NCI-H460 (cell line): ENCODE measurements around the gene PDE9A. TPM values are rescaled to one million over a fixed set of nuclear protein-coding genes. Genes with fewer than 3 reads are reported as not detected.
"Not testable (repeated sequence)": the region's sequence is repeated elsewhere in the genome, so short reads cannot be mapped to it uniquely, and the experiment has no call there.

ENCODE experiments used
- DNase-seq: peaks from one replicate; pipeline ENCODE4 v3.0.0-alpha.2; 2016; ENCODE audit warnings: low read depth; ENCODE audit errors: extremely low read depth
- total RNA-seq: library from RNA; depleted of rRNA; stranded (reverse); fragments of >200 nt; shearing (Covaris generic); gene quantifications from 2 replicates; pipeline ENCODE4 v1.2.3, GENCODE V29; 2014

Gene PDE9A
- total RNA-seq, 1 experiment from 2014 or later = 5.3 TPM

DNA sequence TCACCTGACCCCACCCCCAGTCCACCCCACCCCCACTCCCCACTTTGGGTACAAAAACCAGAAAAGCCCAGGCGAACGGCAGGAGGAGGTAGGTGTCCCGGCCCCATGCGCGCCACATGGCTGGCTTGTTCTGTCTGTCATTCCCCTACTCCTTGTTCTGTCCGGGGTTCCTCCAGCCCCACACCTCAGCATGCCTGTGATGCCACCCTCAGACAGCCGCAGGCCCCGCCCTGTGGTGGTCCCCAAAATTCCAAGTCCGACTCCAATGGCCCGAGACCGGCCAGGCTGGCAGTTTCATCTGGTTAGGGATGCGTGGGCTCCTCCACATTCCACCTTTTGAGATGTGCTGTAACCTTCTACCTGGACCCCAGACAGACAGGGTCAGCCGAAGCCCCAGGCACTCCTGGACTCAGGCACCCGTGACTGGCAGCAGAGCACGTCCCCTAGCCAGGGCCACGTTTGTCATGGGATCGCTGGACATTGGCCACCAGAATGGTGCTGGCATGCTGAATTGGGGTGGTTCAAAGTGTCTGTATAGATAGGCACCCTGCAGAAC is 131.6 kb downstream of the PDE9A start:
- no peak for DNase-seq

DNA sequence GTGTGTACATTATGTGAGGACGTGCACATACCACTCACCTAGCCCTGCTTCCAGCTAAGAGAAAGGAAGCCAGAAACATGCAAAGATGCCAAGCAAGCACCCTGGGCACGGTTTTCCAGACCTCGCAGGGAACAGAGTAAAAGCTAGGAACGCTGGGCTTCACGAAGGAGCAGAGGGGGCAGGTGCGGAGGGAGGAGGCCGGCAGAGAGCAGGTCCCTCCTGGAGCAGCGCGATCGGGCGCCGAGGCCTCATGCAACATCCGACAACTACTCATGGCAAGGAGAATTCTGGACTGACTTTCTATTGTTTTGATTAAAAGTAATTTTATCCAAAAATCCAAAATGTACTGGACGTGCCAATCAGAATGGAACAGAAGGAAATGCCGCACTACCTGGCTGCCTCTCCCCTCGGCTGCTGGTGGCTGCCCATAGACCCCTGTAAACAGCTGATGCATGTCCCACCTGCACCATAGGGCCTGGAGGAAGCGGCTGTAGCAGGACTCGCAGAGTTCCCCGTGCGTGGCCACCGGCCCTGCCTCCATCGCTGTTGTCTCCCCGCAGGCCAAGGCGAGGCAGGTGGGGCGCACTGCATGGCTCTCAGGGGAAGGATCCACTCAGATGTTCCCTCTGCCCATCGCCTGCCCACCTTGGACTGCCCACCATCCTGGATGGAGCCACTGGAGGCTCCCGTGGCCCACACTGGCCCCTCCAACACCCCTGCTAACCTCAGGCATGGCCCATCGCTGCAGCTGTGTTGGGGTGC is 132.4 kb downstream of the PDE9A start:
- no peak for DNase-seq

DNA sequence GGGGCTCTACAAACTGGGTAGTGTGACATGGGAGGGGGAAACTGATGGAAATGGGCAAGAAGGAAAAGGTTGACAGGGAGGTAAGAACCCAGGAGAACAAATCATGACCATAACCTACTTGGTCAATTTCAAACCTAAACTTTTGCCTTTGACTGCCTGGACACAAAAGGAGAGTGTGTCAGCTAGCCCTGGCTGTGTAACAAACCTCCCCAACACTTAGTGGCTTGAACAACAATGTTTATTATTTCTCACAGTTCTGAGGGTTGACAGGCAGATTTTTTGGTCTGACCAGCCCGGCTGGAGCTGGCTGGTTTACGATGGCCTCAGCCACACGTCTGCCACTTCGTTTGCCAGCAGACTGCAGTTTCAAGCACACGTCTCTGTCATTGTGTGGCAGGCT is 133.5 kb downstream of the PDE9A start:
- DNase-seq = no peak

DNA sequence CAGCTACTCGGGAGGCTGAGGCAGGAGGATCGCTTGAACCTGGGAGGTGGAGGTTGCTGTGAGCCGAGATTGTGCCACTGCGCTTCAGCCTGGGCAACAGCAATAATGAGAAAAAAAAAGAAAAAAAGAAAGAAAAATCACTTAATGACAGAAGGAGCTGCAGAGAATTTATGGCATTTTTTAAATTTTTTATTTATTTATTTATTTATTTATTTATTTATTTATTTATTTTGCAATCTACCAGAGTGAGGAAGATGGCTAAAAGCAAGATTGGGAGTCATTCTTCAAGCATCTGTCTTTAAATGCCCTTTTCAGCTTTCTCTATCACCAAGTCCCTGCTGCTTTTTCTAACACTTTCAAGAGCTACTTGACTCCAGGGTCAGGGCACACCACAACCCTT is 134.2 kb downstream of the PDE9A start:
- DNase-seq = no peak

DNA sequence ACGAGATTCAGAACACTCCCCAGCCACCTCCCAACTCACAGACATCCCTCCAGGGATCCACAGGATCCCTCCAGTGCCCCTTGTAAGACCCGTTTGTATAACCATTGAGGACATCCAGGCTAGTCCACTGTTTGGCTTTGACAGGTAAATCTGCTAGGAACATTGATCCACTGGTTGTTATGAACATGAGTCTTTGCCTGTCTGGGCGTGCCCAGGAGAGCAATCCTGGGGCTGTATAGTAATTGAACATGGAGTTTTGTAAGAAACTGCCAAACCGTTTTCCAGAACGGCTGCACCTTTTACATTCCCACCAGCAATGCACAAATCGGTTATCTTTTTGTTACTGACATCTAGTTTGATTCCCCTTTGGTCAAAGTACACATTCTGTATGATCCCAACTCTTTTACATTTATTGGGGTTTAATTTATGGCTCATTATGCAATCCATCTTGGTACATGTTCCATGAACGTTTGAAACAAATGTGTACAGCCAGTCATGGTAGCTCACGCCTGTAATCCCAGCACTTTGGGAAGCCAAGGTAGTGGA is 137.2 kb downstream of the PDE9A start:
- DNase-seq = no peak

GRCh38 chr21:42793774-42794173 is 140.4 kb downstream of the PDE9A start:
- no peak for DNase-seq

DNA sequence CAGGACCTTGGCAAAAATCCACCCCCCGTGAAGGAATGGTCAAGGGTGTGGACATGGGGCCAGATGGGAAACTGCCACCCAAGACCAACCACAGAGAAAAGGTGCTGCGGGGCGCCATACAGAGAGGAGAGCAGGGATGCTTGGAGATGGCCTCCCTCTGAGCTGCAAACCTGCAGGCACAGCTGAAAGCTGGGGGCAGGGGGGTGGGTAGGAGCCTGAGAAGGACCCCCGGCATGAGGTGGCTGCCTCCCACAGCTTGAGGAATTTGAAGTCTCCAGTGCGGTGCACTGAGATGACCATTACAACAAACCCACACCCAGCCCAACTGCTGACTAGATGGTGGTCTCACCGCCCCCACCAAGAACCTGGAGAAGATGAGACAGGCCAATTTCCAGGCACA is 141.1 kb downstream of the PDE9A start:
- DNase-seq = no peak

DNA sequence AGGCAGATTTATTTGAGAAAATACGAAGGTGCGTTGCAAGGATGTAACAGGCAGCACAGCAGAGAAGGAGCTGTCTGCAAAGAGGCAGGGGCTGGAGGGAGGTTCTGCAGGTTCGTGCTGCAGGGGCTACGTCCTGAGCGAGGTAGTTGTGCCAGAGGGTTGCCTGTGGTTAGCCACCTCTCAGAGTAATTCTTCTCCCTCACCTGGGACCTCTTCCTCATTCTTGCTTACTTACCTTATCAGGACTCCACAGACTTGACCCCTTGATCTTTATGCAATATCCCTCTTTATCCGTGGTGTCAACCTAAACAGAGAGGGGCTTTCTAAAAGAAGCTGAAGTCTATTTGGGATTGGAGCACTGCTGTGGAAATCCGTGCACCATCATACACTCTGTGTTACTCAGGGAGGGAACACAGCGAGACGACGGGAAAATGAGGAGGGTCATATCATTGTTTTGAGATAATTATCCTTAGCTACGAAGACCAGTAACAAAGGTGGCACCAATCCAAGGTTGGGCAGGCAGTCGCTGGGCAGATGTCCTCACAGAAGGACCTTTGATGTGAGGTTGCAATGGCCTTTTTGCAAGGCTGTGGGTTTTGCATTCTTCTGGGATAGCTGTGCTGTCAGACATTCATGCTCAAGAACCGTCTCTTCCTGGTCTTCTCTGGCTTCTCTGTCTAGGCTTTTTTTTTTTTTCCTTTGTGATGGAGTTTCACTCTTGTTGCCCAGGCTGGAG is 143.1 kb downstream of the PDE9A start:
- DNase-seq = no peak

GRCh38 chr21:42797522-42797921 is 144.1 kb downstream of the PDE9A start:
- DNase-seq = no peak

DNA sequence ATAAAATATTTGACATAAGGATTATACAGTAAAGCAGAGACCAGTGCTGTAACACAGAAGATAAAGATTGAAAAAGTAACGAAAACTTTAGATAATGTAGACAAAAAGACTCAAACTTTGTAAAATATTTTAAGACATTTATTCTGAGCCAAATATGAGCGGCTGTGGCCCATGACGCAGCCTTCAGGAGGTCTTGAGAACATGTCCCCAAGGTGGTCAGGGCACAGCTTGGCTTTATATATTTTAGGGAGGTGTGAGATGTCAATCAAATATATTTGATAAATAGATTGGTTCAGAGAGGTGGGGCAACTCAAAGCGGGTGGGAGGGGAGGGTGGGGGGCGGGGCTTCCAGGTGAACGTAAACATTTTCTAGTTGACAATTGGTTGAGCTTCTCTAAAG is 144.7 kb downstream of the PDE9A start:
- no peak for DNase-seq

DNA sequence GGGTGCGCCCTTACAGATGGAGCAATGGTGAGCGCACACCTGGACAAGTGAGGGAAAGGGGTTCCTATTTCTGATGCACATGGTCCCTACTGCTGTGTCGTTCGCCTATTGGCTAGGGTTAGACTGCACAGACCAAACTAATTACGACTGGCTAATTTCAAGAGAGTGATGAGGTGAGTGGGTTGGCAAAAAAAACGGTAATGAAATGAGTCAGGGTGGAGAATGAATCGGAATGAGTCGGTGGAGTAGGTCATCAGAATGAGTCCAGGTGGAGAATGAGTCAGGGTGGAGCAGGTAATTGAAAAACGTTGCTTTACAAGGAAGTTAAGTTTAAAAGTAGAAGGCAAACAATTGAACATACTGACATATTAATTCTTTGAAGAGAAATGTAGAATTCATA is 146.1 kb downstream of the PDE9A start:
- no peak for DNase-seq

GRCh38 chr21:42799948-42800347 is 146.5 kb downstream of the PDE9A start:
- DNase-seq = no peak

DNA sequence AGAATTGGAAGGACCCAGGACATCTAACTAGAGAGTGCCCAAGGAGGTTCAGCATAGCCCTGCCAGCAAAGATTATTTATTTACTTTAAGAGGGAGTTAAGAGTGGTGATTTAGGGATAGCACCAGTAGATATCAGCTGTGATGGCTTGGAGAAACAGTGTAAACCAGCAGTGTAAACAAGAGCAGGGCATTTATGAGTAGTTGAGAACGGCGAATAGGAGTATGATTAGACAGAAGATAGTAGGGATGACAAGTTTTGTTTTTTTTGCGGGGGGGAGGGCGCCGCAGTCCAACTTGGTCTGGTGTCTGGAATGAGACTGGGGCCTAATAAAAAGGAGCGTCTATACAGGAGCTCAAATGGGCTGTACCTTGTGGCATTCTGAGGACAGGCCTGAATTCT is 148.2 kb downstream of the PDE9A start:
- DNase-seq = not testable (repeated sequence)

- no peak for DNase-seq
Observed at GRCh38 chr21:42806509-42807140, 153.2 kb downstream of the PDE9A start.

DNA sequence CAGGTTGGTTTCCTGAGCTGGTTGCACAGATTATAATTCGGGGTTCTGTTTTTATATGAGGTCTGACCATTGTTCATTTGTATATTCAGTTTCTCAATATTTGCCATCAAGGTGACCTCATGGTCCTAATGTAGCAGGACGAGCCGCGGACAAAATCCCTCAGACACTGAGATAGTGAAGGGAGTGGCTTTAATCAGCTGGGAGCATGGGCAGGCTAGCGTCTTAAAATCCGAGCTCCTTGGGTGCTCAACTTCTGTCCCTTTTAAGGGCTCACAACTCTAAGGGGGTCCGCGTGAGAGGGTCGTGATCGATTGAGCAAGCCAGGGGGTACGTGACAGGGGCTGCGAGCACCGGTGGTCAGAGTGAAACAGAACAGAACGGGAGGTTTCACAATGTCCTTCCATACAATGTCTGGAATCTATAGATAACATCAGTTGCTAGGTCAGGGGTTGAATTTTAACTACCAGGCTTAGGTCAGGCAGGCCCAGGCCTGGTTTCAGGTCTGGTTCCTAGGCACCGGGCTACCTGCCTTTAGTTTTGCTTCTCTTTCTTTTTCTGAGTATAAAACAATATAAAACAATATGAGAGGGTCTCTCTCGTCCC is 154.0 kb downstream of the PDE9A start:
- DNase-seq = not testable (repeated sequence)

- no peak for DNase-seq
Observed at GRCh38 chr21:42807938-42808613, 154.7 kb downstream of the PDE9A start.

GRCh38 chr21:42809171-42809570 is 155.8 kb downstream of the PDE9A start:
- DNase-seq = no peak

DNA sequence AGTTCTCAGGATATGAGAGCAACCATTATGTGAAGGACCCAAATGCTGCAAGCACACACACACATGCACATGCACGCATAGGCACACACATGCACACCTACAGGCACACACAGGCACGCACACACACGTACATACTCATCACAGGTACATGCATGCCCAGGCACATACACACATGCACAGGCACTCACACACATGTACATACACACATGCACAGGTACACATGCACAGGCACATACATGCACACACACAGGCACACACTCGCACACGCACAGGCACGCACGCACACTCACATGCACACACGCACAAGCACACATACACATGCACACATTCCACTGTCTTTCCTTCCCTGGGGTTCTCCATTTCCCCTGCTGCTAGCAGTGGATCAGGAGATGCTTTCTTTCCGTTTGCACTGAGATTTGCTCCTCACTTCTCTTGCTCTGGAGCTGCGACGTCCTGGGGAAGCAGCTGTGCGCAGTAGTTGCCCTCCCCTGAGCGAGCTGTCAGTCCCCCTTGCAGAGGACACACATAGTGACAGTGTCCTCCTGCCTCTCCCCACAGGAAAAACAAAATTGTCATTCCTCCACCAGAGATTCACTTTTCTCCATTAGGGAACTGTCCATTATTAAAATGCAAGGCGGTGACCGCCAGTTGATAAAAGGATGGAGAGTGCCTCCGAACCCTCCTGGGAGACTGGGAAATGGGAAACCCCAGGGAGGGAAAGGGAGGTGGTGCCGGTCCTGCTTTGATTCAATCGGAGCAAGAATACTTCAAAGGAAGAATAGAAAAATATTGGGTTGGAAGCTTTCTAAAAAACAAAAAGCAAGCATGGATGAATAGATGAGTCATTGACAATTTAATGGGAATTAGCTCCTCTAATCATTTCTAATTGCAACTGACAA is 156.4 kb downstream of the PDE9A start:
- no peak for DNase-seq

GRCh38 chr21:42811960-42812359 is 158.5 kb downstream of the PDE9A start:
- DNase-seq = no peak
